RWPE1 (cell line): ENCODE data around the gene NAA38.

ENCODE experiments used
- CTCF ChIA-PET: fragments of 350-600 bp; sonication (Branson Sonifier 250); formaldehyde crosslinking; extraction: SDS; loops from one replicate; lab custom pipeline; 2021; lab: Yijun Ruan, JAX
- POLR2A ChIA-PET: fragments of 400-600 bp; formaldehyde crosslinking; extraction: SDS; loops from one replicate; lab custom pipeline; 2020; ENCODE audit warnings: antibody characterized with exemption; ENCODE audit not compliant: low non-redundant PET; lab: Yijun Ruan, JAX
- DNase-seq: peaks from one replicate; pipeline ENCODE4 v3.0.0; 2012; ENCODE audit warnings: low spot score
- H3K27ac ChIP-seq: fragments of 450-650 bp; 2 replicates; pipeline ENCODE4 v1.5.1; 2017
- CTCF ChIP-seq: fragments of 450-650 bp; conservative IDR thresholded peaks from 2 replicates; pipeline ENCODE4 v1.5.1; 2017; ENCODE audit warnings: low read depth, mild to moderate bottlenecking

Gene NAA38

GRCh38 chr17:7887038-7887481 is 29.7 kb upstream of the NAA38 start:
- ChIA-PET CTCF (interaction anchor here (0.6 kb wide), 1 partner anchor 11 kb away, joined by 3 read pairs; no protein-coding TSS in a partner anchor), POLR2A (no interaction called here)
- TF ChIP-seq CTCF: no peak
- DNase-seq: no peak
- H3K27ac ChIP-seq: peak overlapping the region; percentile 98

- ChIA-PET POLR2A (no interaction called here), CTCF (interaction anchor here (0.6 to 0.7 kb wide), 2 partner anchors 12 to 155 kb away, joined by 3 read pairs; no protein-coding TSS in a partner anchor)
- no peak for TF ChIP-seq CTCF
- peak overlapping the region; percentile 98 for H3K27ac ChIP-seq
- DNase-seq: no peak
Measured at GRCh38 chr17:7886227-7887037, 29.1 kb upstream of the NAA38 start.

GRCh38 chr17:7885367-7886226 is 28.2 kb upstream of the NAA38 start:
- ChIA-PET CTCF (interaction anchor here (0.7 kb wide), 1 partner anchor 156 kb away, joined by 3 read pairs; no protein-coding TSS in a partner anchor), POLR2A (no interaction called here)
- peak overlapping the region; percentile 98 for H3K27ac ChIP-seq
- no peak for DNase-seq
- TF ChIP-seq CTCF: no peak

- ChIA-PET CTCF (no interaction called here), POLR2A (no interaction called here)
- H3K27ac ChIP-seq: peak overlapping the region; percentile 98
- no peak for DNase-seq
- no peak for TF ChIP-seq CTCF
Measured at GRCh38 chr17:7884581-7885366, 27.4 kb upstream of the NAA38 start.

- TF ChIP-seq CTCF: no peak
- ChIA-PET POLR2A (interaction anchor here (0.6 kb wide), 1 partner anchor 27 kb away, joined by 6 read pairs; no protein-coding TSS in a partner anchor), CTCF (interaction anchor here (0.6 kb wide), 1 partner anchor 59 kb away, joined by 3 read pairs; no protein-coding TSS in a partner anchor)
- H3K27ac ChIP-seq: no peak overlapping the region
- DNase-seq: no peak
Measured at GRCh38 chr17:7883781-7884386, 26.5 kb upstream of the NAA38 start.
